ENCODE measurements around the gene PRKCE.

Gene PRKCE

DNA sequence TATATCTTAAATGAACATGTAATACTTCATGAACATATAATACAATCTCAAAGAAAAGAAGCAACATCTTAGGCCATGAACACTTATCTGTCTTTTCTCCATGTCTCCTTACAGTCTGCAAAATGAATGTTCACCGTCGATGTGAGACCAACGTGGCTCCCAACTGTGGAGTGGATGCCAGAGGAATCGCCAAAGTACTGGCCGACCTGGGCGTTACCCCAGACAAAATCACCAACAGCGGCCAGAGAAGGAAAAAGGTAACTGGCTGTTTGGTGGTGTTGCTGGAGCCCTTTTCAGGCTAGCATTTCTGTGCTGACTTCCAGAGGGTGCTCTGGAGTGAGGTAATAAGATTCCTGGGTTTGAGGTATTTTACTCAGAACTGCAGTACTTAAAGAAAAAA lies 349.8 kb downstream of the PRKCE start:
- Histone ChIP-seq H4K91ac (ENCODE audit: low read length) (no peak overlapping the region), H3K79me1 (replicated peaks; ENCODE audit: low read length, poor library complexity, severe bottlenecking) (no peaks in the 10 kb centered on the region), H3K36me3 (ENCODE audit: control insufficient read depth in 1 of 2, insufficient read depth in 2 of 2, low read depth in 1 of 2, low read length in 2 of 2) (peaks cover 0 to 51% of the 10 kb centered on the region in 2 experiments), H2AFZ (ENCODE audit: low read depth, low read length) (no peak overlapping the region), H4K8ac (ENCODE audit: low read length) (no peak overlapping the region), H3K27me3 (ENCODE audit: control insufficient read depth in 1 of 2, insufficient read depth in 1 of 2, low read length in 2 of 2) (no peaks in the 10 kb centered on the region), H2BK12ac (ENCODE audit: low read length in 2 of 2) (peak overlapping the region in 1 of 2 experiments; percentile 83), H2BK15ac (ENCODE audit: low read depth, poor library complexity, severe bottlenecking) (no peak overlapping the region), H3K27ac (ENCODE audit: low read length, poor library complexity, severe bottlenecking) (no peak overlapping the region), H3K9ac (ENCODE audit: low read length) (no peak overlapping the region), H3K4me3 (ENCODE audit: insufficient read depth in 1 of 2, low read depth in 1 of 2, low read length in 2 of 2) (no peak overlapping the region), H2AK5ac (ENCODE audit: low read length, severe bottlenecking) (no peak overlapping the region), H3K23ac (ENCODE audit: low read length in 2 of 2) (no peak overlapping the region), H3K14ac (ENCODE audit: low read length in 2 of 2) (no peak overlapping the region), H3K4me2 (ENCODE audit: low read length, poor library complexity, severe bottlenecking) (no peak overlapping the region), H3K4me1 (ENCODE audit: control insufficient read depth, insufficient read depth, low read depth, low read length) (no peaks in the 10 kb centered on the region), H2BK120ac (ENCODE audit: low read depth, low read length) (no peak overlapping the region), H3K18ac (ENCODE audit: low read depth in 1 of 2, low read length in 2 of 2) (no peak overlapping the region), H3K4ac (ENCODE audit: low read depth in 1 of 2, low read length in 2 of 2) (peak overlapping the region in 1 of 2 experiments; percentile 77), H2BK5ac (ENCODE audit: low read depth, low read length, poor library complexity, severe bottlenecking) (no peak overlapping the region), H3K9me3 (ENCODE audit: control insufficient read depth, low read length) (no peaks in the 10 kb centered on the region)
- 92% methylated on average over 7 of the region's 7 CpGs for WGBS
- no peak for DNase-seq

DNA sequence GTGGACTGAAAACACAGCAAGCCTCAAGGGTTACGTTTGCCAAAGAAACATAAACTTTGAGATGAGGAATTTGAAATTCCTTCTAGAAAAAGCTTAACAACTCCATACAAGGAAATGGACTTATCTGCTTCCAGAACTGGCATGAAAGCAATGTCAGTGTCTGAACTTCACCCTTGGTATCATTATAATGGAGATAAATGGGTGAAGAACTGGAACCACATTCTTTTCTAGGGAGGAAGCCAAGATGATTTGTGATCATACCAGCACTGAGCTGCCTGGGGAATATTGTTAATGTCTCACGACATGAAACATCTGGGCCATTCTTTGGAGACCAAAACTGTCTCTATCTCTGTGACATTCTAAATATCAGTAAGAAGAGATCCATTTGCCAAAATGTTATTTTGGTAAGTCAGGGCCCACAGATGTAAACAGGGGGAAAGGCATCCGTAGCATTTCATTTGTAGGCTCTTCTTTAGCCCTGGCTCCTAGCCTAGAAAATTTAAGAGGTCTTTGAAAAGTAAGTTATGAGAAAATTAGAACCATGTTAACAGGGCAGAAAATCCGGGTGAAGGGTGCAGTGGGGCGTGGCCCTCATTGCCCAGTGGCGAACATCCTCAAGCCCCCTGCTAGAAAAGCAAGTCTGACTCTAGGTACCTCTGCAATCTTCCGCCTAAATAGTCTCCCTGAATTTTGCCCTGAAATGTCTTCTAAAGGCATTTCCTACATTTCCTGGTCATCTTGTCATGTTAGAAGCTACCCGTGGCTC lies 350.4 kb downstream of the PRKCE start:
- Histone ChIP-seq H3K27ac (ENCODE audit: low read length, poor library complexity, severe bottlenecking) (no peak overlapping the region), H3K18ac (ENCODE audit: low read depth in 1 of 2, low read length in 2 of 2) (peak overlapping the region in 1 of 2 experiments; percentile 54)
- 76% methylated on average over 6 of the region's 8 CpGs for WGBS

DNA sequence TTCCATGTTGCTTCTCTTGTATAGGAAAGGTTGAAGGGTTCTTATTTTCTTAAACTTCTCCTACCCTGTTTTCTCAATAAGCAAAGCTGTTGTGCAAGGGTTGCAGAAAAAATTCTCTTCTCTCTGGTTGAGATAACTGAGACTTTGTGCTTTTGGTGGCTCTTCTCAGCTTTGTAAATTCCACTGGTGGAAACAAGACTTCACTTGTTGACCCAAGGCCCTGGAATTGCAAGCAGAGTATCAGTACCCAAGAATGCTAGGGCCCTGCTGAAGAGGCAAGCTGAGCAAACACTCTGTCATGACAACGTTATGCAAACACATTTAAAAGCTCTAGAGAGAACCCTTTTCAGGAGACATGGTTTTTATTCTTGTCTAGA lies 351.0 kb downstream of the PRKCE start:
- H3K4ac ChIP-seq (ENCODE audit: low read depth in 1 of 2, low read length in 2 of 2): no peak overlapping the region

More for the DNA sequence above, 350.4 kb downstream of the PRKCE start:
- Histone ChIP-seq H3K9ac (ENCODE audit: low read length) (no peak overlapping the region), H3K79me1 (replicated peaks; ENCODE audit: low read length, poor library complexity, severe bottlenecking) (no peaks in the 10 kb centered on the region), H2AK5ac (ENCODE audit: low read length, severe bottlenecking) (no peak overlapping the region), H2BK12ac (ENCODE audit: low read length in 2 of 2) (no peak overlapping the region), H2BK120ac (ENCODE audit: low read depth, low read length) (no peak overlapping the region), H3K23ac (ENCODE audit: low read length in 2 of 2) (no peak overlapping the region), H2BK5ac (ENCODE audit: low read depth, low read length, poor library complexity, severe bottlenecking) (no peak overlapping the region), H3K4ac (ENCODE audit: low read depth in 1 of 2, low read length in 2 of 2) (no peak overlapping the region), H3K4me1 (ENCODE audit: control insufficient read depth, insufficient read depth, low read depth, low read length) (no peaks in the 10 kb centered on the region), H3K27me3 (ENCODE audit: control insufficient read depth in 1 of 2, insufficient read depth in 1 of 2, low read length in 2 of 2) (no peaks in the 10 kb centered on the region), H3K9me3 (ENCODE audit: control insufficient read depth, low read length) (no peaks in the 10 kb centered on the region), H3K4me2 (ENCODE audit: low read length, poor library complexity, severe bottlenecking) (no peak overlapping the region), H2BK15ac (ENCODE audit: low read depth, poor library complexity, severe bottlenecking) (no peak overlapping the region), H3K14ac (ENCODE audit: low read length in 2 of 2) (no peak overlapping the region), H3K4me3 (ENCODE audit: insufficient read depth in 1 of 2, low read depth in 1 of 2, low read length in 2 of 2) (no peak overlapping the region), H2AFZ (ENCODE audit: low read depth, low read length) (no peak overlapping the region), H3K36me3 (ENCODE audit: control insufficient read depth in 1 of 2, insufficient read depth in 2 of 2, low read depth in 1 of 2, low read length in 2 of 2) (peaks cover 0 to 58% of the 10 kb centered on the region in 2 experiments), H4K91ac (ENCODE audit: low read length) (no peak overlapping the region), H4K8ac (ENCODE audit: low read length) (no peak overlapping the region)
- peak; percentile 37 for DNase-seq

DNA sequence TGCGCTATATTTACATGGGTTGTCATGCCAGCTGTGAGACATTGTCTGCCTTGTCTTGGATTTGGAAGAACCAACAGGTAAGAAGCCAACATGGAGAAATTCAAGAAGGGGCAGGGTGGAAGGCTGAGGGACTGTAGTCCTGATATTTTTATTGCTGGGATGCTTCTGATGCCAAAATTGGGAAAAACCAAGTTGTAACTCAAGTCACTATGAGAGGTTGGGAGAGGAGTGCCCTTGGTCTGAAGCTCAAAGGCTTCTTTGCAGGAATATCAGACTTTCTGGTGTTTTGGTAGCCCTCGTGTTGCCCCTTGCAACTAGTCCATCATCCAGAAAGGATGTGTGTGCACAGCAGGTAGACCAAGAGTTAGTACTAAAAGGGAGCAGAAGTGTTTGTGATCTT lies 351.5 kb downstream of the PRKCE start:
- Histone ChIP-seq H3K14ac (ENCODE audit: low read length in 2 of 2) (no peak overlapping the region), H3K23ac (ENCODE audit: low read length in 2 of 2) (no peak overlapping the region), H3K4me3 (ENCODE audit: insufficient read depth in 1 of 2, low read depth in 1 of 2, low read length in 2 of 2) (no peak overlapping the region), H2BK5ac (ENCODE audit: low read depth, low read length, poor library complexity, severe bottlenecking) (no peak overlapping the region), H3K4me2 (ENCODE audit: low read length, poor library complexity, severe bottlenecking) (no peak overlapping the region), H4K8ac (ENCODE audit: low read length) (no peak overlapping the region), H2BK15ac (ENCODE audit: low read depth, poor library complexity, severe bottlenecking) (no peak overlapping the region), H2AK5ac (ENCODE audit: low read length, severe bottlenecking) (no peak overlapping the region), H3K79me1 (replicated peaks; ENCODE audit: low read length, poor library complexity, severe bottlenecking) (no peaks in the 10 kb centered on the region), H3K27ac (ENCODE audit: low read length, poor library complexity, severe bottlenecking) (no peak overlapping the region), H2BK12ac (ENCODE audit: low read length in 2 of 2) (peak overlapping the region in 1 of 2 experiments; percentile 23), H3K27me3 (ENCODE audit: control insufficient read depth in 1 of 2, insufficient read depth in 1 of 2, low read length in 2 of 2) (no peaks in the 10 kb centered on the region), H3K9me3 (ENCODE audit: control insufficient read depth, low read length) (no peaks in the 10 kb centered on the region), H3K18ac (ENCODE audit: low read depth in 1 of 2, low read length in 2 of 2) (no peak overlapping the region), H4K91ac (ENCODE audit: low read length) (no peak overlapping the region), H3K4ac (ENCODE audit: low read depth in 1 of 2, low read length in 2 of 2) (no peak overlapping the region), H2AFZ (ENCODE audit: low read depth, low read length) (no peak overlapping the region), H3K36me3 (ENCODE audit: control insufficient read depth in 1 of 2, insufficient read depth in 2 of 2, low read depth in 1 of 2, low read length in 2 of 2) (peaks cover 3 to 68% of the 10 kb centered on the region in 2 experiments), H3K4me1 (ENCODE audit: control insufficient read depth, insufficient read depth, low read depth, low read length) (no peaks in the 10 kb centered on the region), H2BK120ac (ENCODE audit: low read depth, low read length) (no peak overlapping the region), H3K9ac (ENCODE audit: low read length) (no peak overlapping the region)
- 97% methylated on average over 2 of the region's 2 CpGs for WGBS
- no peak for DNase-seq

More for the DNA sequence above, 351.0 kb downstream of the PRKCE start:
- no peak overlapping the region for H2BK120ac ChIP-seq (ENCODE audit: low read depth, low read length)
- H2BK15ac ChIP-seq (ENCODE audit: low read depth, poor library complexity, severe bottlenecking): no peak overlapping the region
- WGBS: 100% methylated on average over 1 of the region's 1 CpG
- peaks cover 2 to 63% of the 10 kb centered on the region in 2 experiments for H3K36me3 ChIP-seq (ENCODE audit: control insufficient read depth in 1 of 2, insufficient read depth in 2 of 2, low read depth in 1 of 2, low read length in 2 of 2)
- H3K4me2 ChIP-seq (ENCODE audit: low read length, poor library complexity, severe bottlenecking): no peak overlapping the region
- H3K9me3 ChIP-seq (ENCODE audit: control insufficient read depth, low read length): no peaks in the 10 kb centered on the region
- no peaks in the 10 kb centered on the region for H3K79me1 ChIP-seq (replicated peaks; ENCODE audit: low read length, poor library complexity, severe bottlenecking)
- peak; percentile 61 for DNase-seq
- H2AK5ac ChIP-seq (ENCODE audit: low read length, severe bottlenecking): no peak overlapping the region
- no peak overlapping the region for H3K14ac ChIP-seq (ENCODE audit: low read length in 2 of 2)
- no peaks in the 10 kb centered on the region for H3K27me3 ChIP-seq (ENCODE audit: control insufficient read depth in 1 of 2, insufficient read depth in 1 of 2, low read length in 2 of 2)
- H3K23ac ChIP-seq (ENCODE audit: low read length in 2 of 2): no peak overlapping the region
- H4K8ac ChIP-seq (ENCODE audit: low read length): no peak overlapping the region
- H4K91ac ChIP-seq (ENCODE audit: low read length): no peak overlapping the region
- no peak overlapping the region for H3K9ac ChIP-seq (ENCODE audit: low read length)
- H3K4me3 ChIP-seq (ENCODE audit: insufficient read depth in 1 of 2, low read depth in 1 of 2, low read length in 2 of 2): no peak overlapping the region
- H3K27ac ChIP-seq (ENCODE audit: low read length, poor library complexity, severe bottlenecking): no peak overlapping the region
- H2BK5ac ChIP-seq (ENCODE audit: low read depth, low read length, poor library complexity, severe bottlenecking): no peak overlapping the region
- no peak overlapping the region for H3K18ac ChIP-seq (ENCODE audit: low read depth in 1 of 2, low read length in 2 of 2)
- H2AFZ ChIP-seq (ENCODE audit: low read depth, low read length): no peak overlapping the region
- H3K4me1 ChIP-seq (ENCODE audit: control insufficient read depth, insufficient read depth, low read depth, low read length): no peaks in the 10 kb centered on the region
- H2BK12ac ChIP-seq (ENCODE audit: low read length in 2 of 2): no peak overlapping the region

Data from mesenchymal stem cell (in vitro differentiated cells and primary cell).